A549 treated with CORT108297 at 1 μM for 4 hours (cell line): ENCODE measurements around the gene IMPG2. TPM values are rescaled to one million over a fixed set of nuclear protein-coding genes. Genes with fewer than 3 reads are reported as not detected.

Source experiments
- total RNA-seq: library from RNA; stranded (reverse); fragments of 200-300 nt; extraction: Qiagen RNA extraction; gene quantifications from 5 replicates; pipeline ENCODE4 v1.2.3, GENCODE V29; 2022

IMPG2 gene
- 0.01 TPM in 1 of 5 replicates, not detected in the others for total RNA-seq

GRCh38 chr3:101320475-101320874 is at the start of gene IMPG2:
Gene IMPG2, minus strand, starts transcription at chr3:101320575. Its CDS starts 203 bp downstream, at chr3:101320372.

Other genes with a start within 250 kb of the IMPG2 start
- gene SENP7, start 192.6 kb upstream of the IMPG2 start, total RNA-seq = 1.5 to 2.4 TPM (median 2.2 TPM) in 5 replicates
- 31.4 to 36.3 TPM (median 35.7 TPM) in 5 replicates for gene TRMT10C, start 241.3 kb upstream of the IMPG2 start, total RNA-seq